HepG2 (cell line): ENCODE measurements around the gene ABI3. TPM values are rescaled to one million over a fixed set of nuclear protein-coding genes. Genes with fewer than 3 reads are reported as not detected.
A peak's percentile ranks its signal among the peaks of the same experiment; 100 is the strongest.

Source experiments
- ATAC-seq: fragments of 200-7000 bp; cut with Tn5 transposase; 3 replicates; pipeline ENCODE4 v1.9.1; 2020; ENCODE audit warnings: mild to moderate bottlenecking, moderate library complexity
- BruUV-seq: library from RNA; stranded (reverse); fragments of 400-500 nt; replicated peaks from 2 replicates; lab custom pipeline; 2021; lab: Mats Ljungman, UMichigan
- CTCF ChIA-PET: fragments of 300-600 bp; formaldehyde crosslinking; extraction: SDS; loops from one replicate; lab custom pipeline; 2021; ENCODE audit warnings: low total read pairs, inconsistent platforms, low intra/inter-chr PET ratio; lab: Yijun Ruan, JAX
- POLR2A ChIA-PET: fragments of 350-600 bp; sonication (Branson Sonifier 250); formaldehyde crosslinking; loops from one replicate; lab custom pipeline; 2020; ENCODE audit warnings: antibody characterized with exemption, inconsistent platforms; lab: Yijun Ruan, JAX
- DNase-seq: peaks from one replicate; pipeline ENCODE4 v3.0.0-alpha.2; 2015; ENCODE audit warnings: low spot score
- FAIRE-seq: peaks from 3 replicates; lab custom pipeline; 2011; peaks lifted over from hg19 to GRCh38; lab: Jason Lieb, UNC
- H2AFZ ChIP-seq: one replicate; pipeline ENCODE4 v1.6.1; 2011; ENCODE audit warnings: low read length, inconsistent platforms
- H3K27ac ChIP-seq: fragments of 300-600 bp; 3 replicates; pipeline ENCODE4 v1.8.0; 2011; ENCODE audit warnings: mixed run types, mild to moderate bottlenecking, mixed read lengths, low read length, inconsistent platforms; ENCODE audit not compliant: insufficient read depth; ENCODE audit errors: extremely low read length
- H3K27me3 ChIP-seq, 2 experiments: fragments of 200-600 bp in 1 of 2; 2 replicates in 1 of 2; 3 replicates in 1 of 2; pipeline versions ENCODE4 v1.6.0 to v1.8.0; 2011; ENCODE audit warnings: low read length in 2 of 2, mild to moderate bottlenecking in 2 of 2, moderate library complexity in 2 of 2, inconsistent platforms in 1 of 2; ENCODE audit not compliant: insufficient read depth in 2 of 2, control insufficient read depth in 1 of 2
- H3K36me3 ChIP-seq, 2 experiments: fragments of 200-600 bp in 1 of 2; replicated peaks in 1 of 2; 2 replicates in 1 of 2; 3 replicates in 1 of 2; pipeline versions ENCODE4 v1.5.1 to v1.8.0; 2011; ENCODE audit warnings: low read length in 2 of 2, inconsistent platforms in 1 of 2; ENCODE audit not compliant: insufficient read depth in 2 of 2, control insufficient read depth in 1 of 2
- H3K4me1 ChIP-seq: 2 replicates; pipeline ENCODE4 v1.5.1; 2012; ENCODE audit warnings: low read length, inconsistent platforms; ENCODE audit not compliant: insufficient read depth
- H3K4me2 ChIP-seq: 2 replicates; pipeline ENCODE4 v1.6.0; 2011; ENCODE audit warnings: low read depth, low read length, inconsistent platforms
- H3K4me3 ChIP-seq, 3 experiments: fragments of 200-600 bp in 1 of 3; sonication (generic), shearing (Covaris generic) in 1 of 3; replicated peaks in 1 of 3; 2 replicates each; pipeline ENCODE4 v1.5.1; 2011 to 2016; ENCODE audit warnings: low read length in 3 of 3, inconsistent platforms in 2 of 3, low read depth in 2 of 3, mild to moderate bottlenecking in 2 of 3, control low read depth in 1 of 3, mixed read lengths in 1 of 3; ENCODE audit not compliant: insufficient read depth in 1 of 3
- H3K79me2 ChIP-seq: one replicate; pipeline ENCODE4 v1.6.1; 2011; ENCODE audit warnings: low read length, inconsistent platforms; ENCODE audit not compliant: insufficient read depth
- H3K9ac ChIP-seq: 2 replicates; pipeline ENCODE4 v1.6.0; 2011; ENCODE audit warnings: mild to moderate bottlenecking, low read depth, low read length, inconsistent platforms; ENCODE audit not compliant: insufficient read depth
- H3K9me3 ChIP-seq: 2 replicates; pipeline ENCODE4 v1.5.1; 2012; ENCODE audit warnings: mild to moderate bottlenecking, low read length
- H4K20me1 ChIP-seq: 2 replicates; pipeline ENCODE4 v1.6.0; 2011; ENCODE audit warnings: inconsistent platforms, mild to moderate bottlenecking, low read length, moderate library complexity; ENCODE audit not compliant: insufficient read depth
- HNRNPLL ChIP-seq: fragments of 200-400 bp; formaldehyde crosslinking; IDR thresholded peaks from 2 replicates; pipeline ENCODE4 v1.6.1; 2017; ENCODE audit warnings: mild to moderate bottlenecking, low read depth, low read length; ENCODE audit not compliant: poor library complexity, severe bottlenecking
- HOXA3 ChIP-seq: sonication (generic); formaldehyde crosslinking; IDR thresholded peaks from 2 replicates; pipeline ENCODE4 v1.5.0; 2020; ENCODE audit warnings: missing genetic modification reagents
- KDM1A ChIP-seq: IDR thresholded peaks from 2 replicates; pipeline ENCODE4 v1.6.1; 2016; ENCODE audit warnings: missing compliant biosample characterization
- KDM5B ChIP-seq: sonication (generic); formaldehyde crosslinking; IDR thresholded peaks from 2 replicates; pipeline ENCODE4 v1.4.0; 2020; ENCODE audit warnings: missing genetic modification reagents, mild to moderate bottlenecking, borderline replicate concordance
- KLF13 ChIP-seq: sonication (generic); formaldehyde crosslinking; IDR thresholded peaks from 2 replicates; pipeline ENCODE4 v1.4.0; 2020; ENCODE audit warnings: mild to moderate bottlenecking, missing genetic modification reagents
- POLR2G ChIP-seq: fragments of 200-400 bp; formaldehyde crosslinking; IDR thresholded peaks from 2 replicates; pipeline ENCODE4 v1.6.1; 2018; ENCODE audit warnings: mild to moderate bottlenecking, low read depth, low read length, moderate library complexity
- RBM22 ChIP-seq: fragments of 200-400 bp; formaldehyde crosslinking; optimal IDR thresholded peaks from 2 replicates; pipeline ENCODE3; 2017; ENCODE audit warnings: mild to moderate bottlenecking, low read length, moderate library complexity
- SIX1 ChIP-seq: sonication (generic); formaldehyde crosslinking; IDR thresholded peaks from 2 replicates; pipeline ENCODE4 v1.4.0; 2020; ENCODE audit warnings: missing genetic modification reagents, borderline replicate concordance
- THAP11 ChIP-seq: IDR thresholded peaks from 2 replicates; pipeline ENCODE4 v1.6.1; 2016; ENCODE audit warnings: missing biosample characterization, missing genetic modification reagents
- TRIM24 ChIP-seq: sonication (generic); formaldehyde crosslinking; IDR thresholded peaks from 2 replicates; pipeline ENCODE4 v1.8.0; 2022; ENCODE audit warnings: mild to moderate bottlenecking, missing genetic modification reagents
- ZBTB3 ChIP-seq: sonication (generic); formaldehyde crosslinking; IDR thresholded peaks from 2 replicates; pipeline ENCODE4 v1.4.0; 2020; ENCODE audit warnings: low read depth, mild to moderate bottlenecking, moderate library complexity, missing genetic modification reagents, borderline replicate concordance
- ZNF232 ChIP-seq: sonication (generic); formaldehyde crosslinking; IDR thresholded peaks from 2 replicates; pipeline ENCODE4 v1.4.0; 2020; ENCODE audit warnings: missing genetic modification reagents, borderline replicate concordance
- ZNF296 ChIP-seq: sonication (generic); formaldehyde crosslinking; conservative IDR thresholded peaks from 2 replicates; pipeline ENCODE4 v1.5.0; 2020; ENCODE audit warnings: mild to moderate bottlenecking, missing genetic modification reagents
- ZNF614 ChIP-seq: IDR thresholded peaks from 2 replicates; pipeline ENCODE4 v1.6.1; 2018; ENCODE audit warnings: missing biosample characterization, missing genetic modification reagents, inconsistent platforms, borderline replicate concordance
- ZNF777 ChIP-seq: sonication (generic); formaldehyde crosslinking; IDR thresholded peaks from 2 replicates; pipeline ENCODE4 v1.4.0; 2020; ENCODE audit warnings: missing genetic modification reagents
- ZNF891 ChIP-seq: sonication (generic); formaldehyde crosslinking; IDR thresholded peaks from 2 replicates; pipeline ENCODE4 v1.5.0; 2020; ENCODE audit warnings: mild to moderate bottlenecking, missing genetic modification reagents
- WGBS: methylation state at CpG from one replicate; pipeline ENCODE4 v1.1.6; 2017; ENCODE audit warnings: low lambda C conversion rate; 5-methylcytosine and 5-hydroxymethylcytosine counted together
- in situ Hi-C: cut with HindIII; loops from 2 replicates; pipeline ENCODE4 v1.10.0; 2017; ENCODE audit warnings: low pct_unique_long_range_greater_than_20kb; ENCODE audit not compliant: extremely low pct_ligation_motif_present
- intact Hi-C: fragments of 100-400 bp; cut with micrococcal nuclease; formaldehyde crosslinking; loops from one replicate; pipeline ENCODE4 v1.10.0; 2022; ENCODE audit not compliant: unreplicated experiment
- polyA plus RNA-seq, 8 experiments: library from polyadenylated mRNA; depleted of rRNA in 3 of 8; stranded (reverse) in 7 of 8; unstranded in 1 of 8; fragments of >200 nt; fragmentation: Illumina TruSeq in 4 of 8; extraction: Trizol in 4 of 8; gene quantifications; 2 replicates each; pipeline versions ENCODE4 v1.2.1 to v1.2.3, GENCODE V29; 2011 to 2016; ENCODE audit warnings: low read depth in 4 of 8, missing spikeins in 1 of 8, mixed read lengths in 1 of 8; ENCODE audit not compliant: insufficient read depth in 1 of 8
- total RNA-seq, 5 experiments: library from RNA; depleted of rRNA; stranded (reverse); fragments of >200 nt; fragmentation: Illumina TruSeq; extraction: Trizol; gene quantifications; 2 replicates each; pipeline ENCODE4 v1.2.3, GENCODE V29; 2016; ENCODE audit warnings: low read depth in 1 of 5
- TF ChIP-seq, protein P1 (sequence below): sonication (generic); formaldehyde crosslinking; conservative IDR thresholded peaks from 2 replicates; pipeline ENCODE4 v1.8.0; 2022; ENCODE audit warnings: low read depth, missing genetic modification reagents
- TF ChIP-seq, protein P2 (sequence below): sonication (generic); formaldehyde crosslinking; IDR thresholded peaks from 2 replicates; pipeline ENCODE4 v1.4.0; 2020; ENCODE audit warnings: missing genetic modification reagents, borderline replicate concordance

ABI3 gene
- total and polyA plus RNA-seq, 2 of the 13 experiments (the other 11 are each of a cell fraction or from before 2014, with no cell fraction given), result not detected

DNA sequence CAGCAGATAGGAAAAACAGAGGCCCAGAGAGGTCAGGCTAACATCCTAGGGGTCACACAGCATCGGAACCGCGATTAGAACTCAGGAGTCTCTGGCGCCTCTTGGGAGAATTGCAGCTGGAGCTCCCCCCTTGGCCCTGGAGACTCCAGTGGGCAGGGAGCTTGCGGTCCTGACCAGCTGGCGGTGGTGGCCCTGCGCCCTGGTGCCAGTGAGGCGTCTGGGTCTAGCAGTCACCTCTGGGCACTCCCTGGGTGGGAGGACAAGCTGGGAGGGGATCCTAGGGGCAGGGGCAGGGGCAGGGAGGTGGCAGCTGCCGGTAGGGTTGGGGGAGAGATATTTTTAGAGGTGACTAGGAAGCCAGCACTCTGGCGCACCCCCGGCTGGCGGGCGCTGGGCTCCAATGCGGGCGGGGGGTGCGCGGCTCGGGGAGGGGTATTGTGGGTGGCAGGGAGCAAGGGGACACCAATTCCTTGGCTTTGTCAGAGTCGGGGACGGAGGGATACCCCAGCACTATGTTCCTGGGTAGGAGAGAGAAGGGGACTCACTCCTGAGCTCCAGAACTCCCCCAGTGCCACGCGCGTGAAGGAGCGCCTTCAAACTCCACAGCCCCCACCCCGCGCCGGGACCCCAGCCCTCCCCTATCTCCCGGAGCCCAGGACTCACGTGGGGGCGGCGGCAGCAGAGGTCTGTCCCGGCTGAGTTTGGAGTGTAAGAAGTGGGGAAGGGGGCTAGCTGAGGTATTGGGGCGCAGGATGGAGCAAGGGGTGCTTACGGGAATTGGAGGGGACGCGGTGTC is 19.5 kb downstream of the ABI3 start (continued):
- TF ChIP-seq ZNF296 (CRISPR knock-in tag), result 0 out of 2 replicates have a peak, but pooled peaks have one; percentile 46
- no peak for TF ChIP-seq THAP11 (CRISPR knock-in tag)
- peak; percentile 66; the same call in 1 of the 2 replicates for TF ChIP-seq KDM1A (CRISPR knock-in tag)
- TF ChIP-seq, protein P1, sequence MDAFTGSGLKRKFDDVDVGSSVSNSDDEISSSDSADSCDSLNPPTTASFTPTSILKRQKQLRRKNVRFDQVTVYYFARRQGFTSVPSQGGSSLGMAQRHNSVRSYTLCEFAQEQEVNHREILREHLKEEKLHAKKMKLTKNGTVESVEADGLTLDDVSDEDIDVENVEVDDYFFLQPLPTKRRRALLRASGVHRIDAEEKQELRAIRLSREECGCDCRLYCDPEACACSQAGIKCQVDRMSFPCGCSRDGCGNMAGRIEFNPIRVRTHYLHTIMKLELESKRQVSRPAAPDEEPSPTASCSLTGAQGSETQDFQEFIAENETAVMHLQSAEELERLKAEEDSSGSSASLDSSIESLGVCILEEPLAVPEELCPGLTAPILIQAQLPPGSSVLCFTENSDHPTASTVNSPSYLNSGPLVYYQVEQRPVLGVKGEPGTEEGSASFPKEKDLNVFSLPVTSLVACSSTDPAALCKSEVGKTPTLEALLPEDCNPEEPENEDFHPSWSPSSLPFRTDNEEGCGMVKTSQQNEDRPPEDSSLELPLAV (CRISPR knock-in tag), result no peak
- TF ChIP-seq POLR2G, result no peak
- TF ChIP-seq ZNF777, result 0 out of 2 replicates have a peak, but pooled peaks have one; percentile 5
- TF ChIP-seq ZNF232 (CRISPR knock-in tag), result no peak
- no peak for TF ChIP-seq TRIM24 (CRISPR knock-in tag)
- TF ChIP-seq, all 625 proteins: peak for 6

DNA sequence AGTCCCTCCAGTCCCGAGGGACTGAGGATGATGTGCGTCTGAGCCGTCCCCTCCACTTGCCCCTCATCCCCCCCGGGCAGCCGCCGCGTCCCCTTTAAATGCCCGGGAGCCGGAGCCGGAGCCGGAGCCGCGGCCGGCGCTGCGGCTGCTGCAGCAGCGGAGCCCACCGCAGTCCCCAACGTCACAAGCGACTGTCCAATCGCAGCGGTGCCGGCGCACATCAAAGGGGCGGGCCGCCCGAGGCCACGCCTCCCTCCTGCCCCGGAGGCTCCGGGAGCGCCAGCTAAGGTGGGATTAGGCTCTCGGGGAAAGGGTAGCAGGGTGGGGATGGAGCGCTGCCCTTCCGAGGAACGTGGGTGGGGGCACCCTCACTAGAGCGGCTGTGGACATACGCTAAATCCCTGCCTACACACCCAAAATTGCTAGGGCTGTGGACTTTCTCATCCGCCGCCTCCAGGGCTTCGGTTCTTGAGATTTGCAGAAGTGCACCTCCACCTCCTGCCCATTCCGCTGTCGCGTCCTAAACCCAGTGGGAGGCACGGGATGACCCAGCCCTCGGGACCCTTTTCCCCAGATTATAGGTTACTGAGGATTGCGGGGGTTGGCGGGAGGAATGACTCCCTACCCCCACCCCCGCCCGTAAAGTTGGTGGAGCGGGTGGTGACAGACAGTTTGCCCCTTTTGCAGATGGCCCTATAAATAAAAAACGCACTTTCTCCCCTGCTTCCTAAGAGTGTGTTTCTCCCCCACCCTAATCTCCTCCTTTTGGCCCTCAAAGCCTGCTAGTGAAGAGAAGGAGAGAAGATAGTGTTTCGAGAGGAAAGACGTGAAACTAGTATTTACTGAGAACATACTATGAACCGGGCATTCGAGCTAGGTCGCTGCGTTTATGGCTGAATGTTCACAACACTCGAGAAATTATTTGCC is 20.4 kb downstream of the ABI3 start, which contains the start of gene PHOSPHO1:
TSS of gene PHOSPHO1 (minus strand) at position 152 of the 927 bp plus-strand sequence. CDS start 4,096 bp downstream, outside the sequence.
- Histone ChIP-seq H3K36me3 (no peaks in the 10 kb centered on the region), H2AFZ (no peak within 1 kb of the TSS), H3K79me2 (no peaks in the 10 kb centered on the region), H3K4me1 (peaks cover 30% of the 10 kb centered on the region), H3K4me3 (peak within 1 kb of the TSS; percentile 41 to 74 (median 70)), H3K27me3 (peaks cover 2 to 45% of the 10 kb centered on the region in 2 experiments; a peak in 4 of 5 replicates), H3K27ac (no peak within 1 kb of the TSS), H4K20me1 (no peaks in the 10 kb centered on the region), H3K9ac (peak within 1 kb of the TSS; percentile 3; the same call in 1 of the 2 replicates), H3K9me3 (no peaks in the 10 kb centered on the region), H3K4me2 (peak within 1 kb of the TSS; percentile 84)
- BruUV-seq, result no TSS peak
- DNase-seq (peak; percentile 73), FAIRE-seq (no peak), ATAC-seq (peak; percentile 89)
- ChIA-PET POLR2A (no interaction called here), CTCF (no interaction called here)
- 7% methylated on average over 33 of the region's 58 CpGs for WGBS
- in situ Hi-C loops, result no loop called here
- intact Hi-C loops, result no loop called here
- no peak for TF ChIP-seq RBM22
- no peak for TF ChIP-seq KLF13
- TF ChIP-seq ZBTB3 (CRISPR knock-in tag), result no peak
- TF ChIP-seq SIX1, result no peak
- peak; percentile 27; the same call in 1 of the 2 replicates for TF ChIP-seq ZNF614 (CRISPR knock-in tag)
- 0 out of 2 replicates have a peak, but pooled peaks have one; percentile 22 for TF ChIP-seq KDM5B
- peak; percentile 63 for TF ChIP-seq HOXA3 (CRISPR knock-in tag)
- 0 out of 2 replicates have a peak, but pooled peaks have one; percentile 42 for TF ChIP-seq ZNF891 (CRISPR knock-in tag)
- TF ChIP-seq HNRNPLL, result peak; percentile 81
- TF ChIP-seq, protein P2, sequence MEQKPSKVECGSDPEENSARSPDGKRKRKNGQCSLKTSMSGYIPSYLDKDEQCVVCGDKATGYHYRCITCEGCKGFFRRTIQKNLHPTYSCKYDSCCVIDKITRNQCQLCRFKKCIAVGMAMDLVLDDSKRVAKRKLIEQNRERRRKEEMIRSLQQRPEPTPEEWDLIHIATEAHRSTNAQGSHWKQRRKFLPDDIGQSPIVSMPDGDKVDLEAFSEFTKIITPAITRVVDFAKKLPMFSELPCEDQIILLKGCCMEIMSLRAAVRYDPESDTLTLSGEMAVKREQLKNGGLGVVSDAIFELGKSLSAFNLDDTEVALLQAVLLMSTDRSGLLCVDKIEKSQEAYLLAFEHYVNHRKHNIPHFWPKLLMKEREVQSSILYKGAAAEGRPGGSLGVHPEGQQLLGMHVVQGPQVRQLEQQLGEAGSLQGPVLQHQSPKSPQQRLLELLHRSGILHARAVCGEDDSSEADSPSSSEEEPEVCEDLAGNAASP (CRISPR knock-in tag), result no peak
